Gastrocnemius medialis (tissue), 4 donors: Measurements from ENCODE around the gene GAL3ST1.

ENCODE experiments used
- POLR2A ChIP-seq, 2 donors: fragments of 450-650 bp; IDR thresholded peaks; one replicate each; pipeline ENCODE4 v1.6.1; 2017; ENCODE audit warnings: antibody characterized with exemption in 2 of 2, mild to moderate bottlenecking in 2 of 2, moderate library complexity in 2 of 2
- TF ChIP-seq, protein P1 (sequence below), 5 experiments: fragments of 450-650 bp in 3 of 5; fragments of 200-600 bp in 2 of 5; sonication (generic) in 2 of 5; IDR thresholded peaks in 4 of 5; conservative IDR thresholded peaks in 1 of 5; 1 replicate in 4 of 5; 2 replicates in 1 of 5; pipeline ENCODE4 v1.5.1; 2016 to 2019; ENCODE audit warnings: antibody characterized with exemption in 5 of 5, mild to moderate bottlenecking in 3 of 5, moderate library complexity in 3 of 5

DNA sequence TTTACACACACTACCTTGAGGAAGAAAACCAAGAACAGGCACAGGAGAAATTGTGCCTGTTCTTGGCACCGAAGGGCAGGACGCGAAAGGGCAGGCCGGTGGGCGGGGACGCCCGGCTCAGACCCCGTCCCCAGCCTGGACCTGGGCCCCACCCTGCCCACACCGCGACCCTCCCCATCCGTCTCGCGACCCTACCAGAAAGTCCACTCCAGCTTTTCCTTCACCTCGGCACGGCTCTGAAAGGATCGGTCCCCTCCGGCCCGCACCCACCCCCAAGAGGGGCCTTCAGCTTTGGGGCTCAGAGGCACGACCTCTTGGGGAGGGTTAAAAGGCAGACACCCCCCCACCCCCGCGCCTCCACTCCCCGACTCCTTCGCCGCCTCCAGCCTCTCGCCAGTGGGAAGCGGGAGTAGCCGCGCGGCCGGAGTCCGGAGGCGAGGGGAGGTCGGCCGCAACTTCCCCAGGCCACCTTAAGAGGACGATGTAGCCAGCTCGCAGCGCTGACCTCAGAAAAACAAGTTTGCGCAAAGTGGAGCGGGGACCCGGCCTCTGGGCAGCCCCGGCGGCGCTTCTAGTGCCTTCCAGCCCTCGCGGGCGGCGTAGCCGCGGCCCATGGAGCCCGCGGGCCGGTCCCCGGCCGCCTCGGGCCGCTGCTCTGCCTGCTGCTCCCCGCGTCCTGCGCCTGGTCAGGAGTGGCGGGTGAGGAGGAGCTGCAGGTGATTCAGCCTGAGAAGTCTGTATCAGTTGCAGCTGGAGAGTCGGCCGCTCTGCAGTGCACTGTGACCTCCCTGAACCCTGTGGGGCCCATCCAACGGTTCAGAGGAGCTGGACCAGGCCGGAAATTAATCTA, 32.3 kb downstream of the GAL3ST1 start:
- TF ChIP-seq POLR2A (IDR thresholded peaks at IDR 0.05) = no peak
- TF ChIP-seq, protein P1, sequence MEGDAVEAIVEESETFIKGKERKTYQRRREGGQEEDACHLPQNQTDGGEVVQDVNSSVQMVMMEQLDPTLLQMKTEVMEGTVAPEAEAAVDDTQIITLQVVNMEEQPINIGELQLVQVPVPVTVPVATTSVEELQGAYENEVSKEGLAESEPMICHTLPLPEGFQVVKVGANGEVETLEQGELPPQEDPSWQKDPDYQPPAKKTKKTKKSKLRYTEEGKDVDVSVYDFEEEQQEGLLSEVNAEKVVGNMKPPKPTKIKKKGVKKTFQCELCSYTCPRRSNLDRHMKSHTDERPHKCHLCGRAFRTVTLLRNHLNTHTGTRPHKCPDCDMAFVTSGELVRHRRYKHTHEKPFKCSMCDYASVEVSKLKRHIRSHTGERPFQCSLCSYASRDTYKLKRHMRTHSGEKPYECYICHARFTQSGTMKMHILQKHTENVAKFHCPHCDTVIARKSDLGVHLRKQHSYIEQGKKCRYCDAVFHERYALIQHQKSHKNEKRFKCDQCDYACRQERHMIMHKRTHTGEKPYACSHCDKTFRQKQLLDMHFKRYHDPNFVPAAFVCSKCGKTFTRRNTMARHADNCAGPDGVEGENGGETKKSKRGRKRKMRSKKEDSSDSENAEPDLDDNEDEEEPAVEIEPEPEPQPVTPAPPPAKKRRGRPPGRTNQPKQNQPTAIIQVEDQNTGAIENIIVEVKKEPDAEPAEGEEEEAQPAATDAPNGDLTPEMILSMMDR (IDR thresholded peaks at IDR 0.05 in 4 of 5, conservative IDR thresholded peaks at IDR 0.05 in 1 of 5) = no peak
